ENCODE results near the gene LRRFIP1.
"Not testable (repeated sequence)": the region's sequence is repeated elsewhere in the genome, so short reads cannot be mapped to it uniquely, and the experiment has no call there.

LRRFIP1 gene

DNA sequence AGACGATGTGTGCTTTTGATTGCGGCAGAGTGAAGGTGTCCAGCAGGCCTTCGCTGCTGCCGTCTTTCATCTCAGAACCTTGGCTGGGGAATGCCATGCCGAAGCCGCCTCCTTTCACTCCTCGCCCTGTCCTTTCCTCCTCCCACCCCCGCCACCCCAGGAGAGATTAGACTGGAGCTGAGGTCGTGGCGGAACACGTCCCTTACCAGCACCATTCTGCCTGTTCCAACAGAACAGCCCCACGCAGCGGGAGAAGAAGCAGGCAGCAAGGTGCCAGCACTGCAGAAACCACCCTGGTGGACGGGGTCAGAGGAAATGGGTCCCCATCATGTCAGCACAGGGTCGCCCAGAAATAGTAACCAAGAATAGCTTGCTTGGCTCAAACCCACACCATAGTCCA, 146.4 kb downstream of the LRRFIP1 start:
- no peak for DNase-seq (ENCODE audit: low read depth, low spot score)

- peak; percentile 71 for DNase-seq (ENCODE audit: low read depth, low spot score)
Observed at GRCh38 chr2:237774811-237775553, 147.6 kb downstream of the LRRFIP1 start.

DNA sequence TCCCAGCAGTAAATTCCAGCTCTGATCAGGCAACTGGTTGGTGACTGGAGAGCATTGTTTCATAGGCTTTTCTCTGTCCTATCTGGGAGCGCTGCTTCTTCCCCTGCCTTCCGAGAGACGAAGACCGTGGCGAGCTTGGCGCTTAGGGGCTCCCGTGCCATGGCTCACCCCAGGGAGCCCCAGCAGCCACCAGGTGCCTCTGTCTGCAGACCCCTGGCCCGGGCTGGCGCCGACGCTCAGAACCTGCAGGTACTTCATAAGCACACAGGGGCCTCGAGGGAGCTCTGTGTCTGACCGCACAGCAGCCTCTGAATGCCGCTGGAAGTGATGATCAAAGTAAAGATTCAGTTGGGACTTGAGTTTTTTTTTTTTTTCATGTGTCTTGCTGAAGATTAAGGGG, 152.1 kb downstream of the LRRFIP1 start:
- no peak for DNase-seq (ENCODE audit: low read depth, low spot score)

- no peak for DNase-seq (ENCODE audit: low read depth, low spot score)
Observed at GRCh38 chr2:237782181-237782580, 154.8 kb downstream of the LRRFIP1 start.

- DNase-seq (ENCODE audit: low read depth, low spot score) = not testable (repeated sequence)
Observed at GRCh38 chr2:237783678-237784077, 156.3 kb downstream of the LRRFIP1 start.

DNA sequence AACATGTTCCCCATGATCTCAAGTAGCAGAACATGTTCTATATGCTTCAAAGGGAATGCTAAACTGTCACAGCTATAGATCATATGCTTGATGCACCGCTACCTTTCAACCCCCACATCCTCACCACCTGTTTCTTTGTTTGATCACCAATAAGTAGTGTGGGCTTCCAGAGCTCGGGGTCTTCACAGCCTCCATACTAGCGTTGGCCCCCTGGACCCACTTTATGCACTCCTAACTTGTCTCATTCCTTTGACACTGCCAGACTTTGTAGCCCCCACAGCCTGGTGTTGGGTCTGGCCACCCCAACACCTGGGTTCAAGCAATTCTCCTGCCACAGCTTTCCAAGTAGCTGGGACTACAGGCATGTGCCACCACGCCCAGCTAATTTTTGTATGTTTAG, 159.5 kb downstream of the LRRFIP1 start:
- DNase-seq (ENCODE audit: low read depth, low spot score) = no peak

GRCh38 chr2:237790353-237790752, 163.0 kb downstream of the LRRFIP1 start:
- no peak for DNase-seq (ENCODE audit: low read depth, low spot score)

GRCh38 chr2:237791977-237792727, 164.8 kb downstream of the LRRFIP1 start:
- peak; percentile 45 for DNase-seq (ENCODE audit: low read depth, low spot score)

GRCh38 chr2:237797253-237797652, 169.9 kb downstream of the LRRFIP1 start:
- DNase-seq (ENCODE audit: low read depth, low spot score) = no peak

DNA sequence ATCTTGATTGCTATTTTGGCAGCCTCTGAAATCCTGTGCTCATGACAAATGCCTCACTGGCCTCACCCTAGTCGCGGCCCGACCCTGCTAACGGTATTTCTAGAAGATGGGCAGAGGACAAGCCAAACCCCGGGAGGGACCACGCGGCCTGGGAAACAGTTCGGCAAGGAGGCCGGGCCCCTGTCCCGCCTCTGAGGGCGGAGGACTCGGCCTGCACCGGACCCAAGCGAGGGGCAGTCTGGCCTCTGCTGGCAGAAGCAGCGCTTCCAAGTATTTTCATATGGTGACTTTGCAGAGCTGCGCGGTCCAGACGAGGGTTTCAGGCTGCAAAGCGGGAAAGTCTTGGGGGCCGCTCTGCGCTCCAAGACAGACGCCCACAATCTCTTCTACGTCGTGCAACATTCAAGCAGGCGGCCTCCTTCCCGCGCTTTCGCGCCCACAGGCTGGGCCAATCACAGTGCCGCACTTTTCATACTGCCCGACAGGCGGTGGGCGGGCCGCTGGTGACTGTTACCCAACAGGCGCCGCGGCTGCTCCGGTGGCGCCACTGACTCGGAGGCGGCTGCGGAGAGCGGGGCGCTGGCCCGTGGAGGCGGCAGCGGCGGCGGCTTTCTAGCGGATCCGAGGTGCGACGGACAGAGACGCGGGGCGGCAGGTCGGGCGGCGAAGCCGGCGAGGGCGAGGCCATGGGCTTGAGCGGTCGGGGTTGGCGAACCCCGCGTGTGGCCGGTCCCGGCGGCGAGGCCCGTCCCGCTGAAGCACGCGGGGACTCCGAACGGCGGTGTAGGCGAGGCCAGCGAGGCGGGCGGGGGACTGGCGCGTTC, 171.1 kb downstream of the LRRFIP1 start, which contains the start of gene RBM44:
Gene RBM44, plus strand, starts transcription at position 544 of the 824 bp plus-strand sequence. CDS start 14,831 bp downstream, outside the sequence.
- no peak for DNase-seq (ENCODE audit: low read depth, low spot score)

- no peak for DNase-seq (ENCODE audit: low read depth, low spot score)
Observed at GRCh38 chr2:237799060-237799428, 171.7 kb downstream of the LRRFIP1 start.

- DNase-seq (ENCODE audit: low read depth, low spot score) = no peak
Observed at GRCh38 chr2:237801466-237801865, 174.1 kb downstream of the LRRFIP1 start.

- no peak for DNase-seq (ENCODE audit: low read depth, low spot score)
Observed at GRCh38 chr2:237806334-237806733, 178.9 kb downstream of the LRRFIP1 start.

GRCh38 chr2:237815637-237816036, 188.2 kb downstream of the LRRFIP1 start:
- no peak for DNase-seq (ENCODE audit: low read depth, low spot score)

DNA sequence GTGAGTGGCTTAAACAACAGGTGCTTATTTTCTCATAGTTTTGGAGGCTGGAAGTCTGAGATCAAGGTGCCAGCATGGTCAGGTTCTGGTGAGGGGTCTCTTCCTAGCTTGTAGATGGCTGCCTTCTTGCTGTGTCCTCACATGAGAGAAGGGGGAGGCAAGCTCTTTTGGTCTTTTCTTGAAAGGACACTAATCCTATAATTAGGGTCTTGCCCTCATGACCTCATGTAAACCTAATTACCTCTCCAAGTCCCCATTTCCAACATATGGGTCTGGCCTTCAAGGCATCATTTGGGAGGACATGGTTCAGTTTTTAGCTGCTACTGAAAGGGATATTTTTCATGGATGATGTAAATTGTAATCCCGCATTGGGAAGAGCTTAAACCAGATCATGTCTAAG, 189.1 kb downstream of the LRRFIP1 start:
- DNase-seq (ENCODE audit: low read depth, low spot score) = no peak

DNA sequence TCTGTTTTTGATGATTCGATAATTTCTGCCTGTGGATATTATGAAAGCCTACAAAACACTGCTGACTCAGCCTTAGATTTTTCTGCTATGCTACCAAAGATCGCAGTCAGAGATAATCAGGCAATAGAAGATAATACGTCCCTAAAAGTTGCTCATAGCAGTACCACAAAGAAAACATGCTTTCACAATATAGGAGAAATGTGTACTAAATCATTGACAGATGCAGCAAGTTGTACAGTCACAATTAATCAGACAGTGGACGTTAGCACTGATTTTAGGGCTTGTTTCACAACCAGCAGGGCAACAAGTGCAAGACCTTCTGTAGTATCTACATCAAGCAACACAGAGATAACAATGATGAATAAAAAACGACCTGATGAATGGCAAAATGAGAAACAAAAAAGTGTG, 190.7 kb downstream of the LRRFIP1 start:
- no peak for DNase-seq (ENCODE audit: low read depth, low spot score)

- DNase-seq (ENCODE audit: low read depth, low spot score) = no peak
Observed at GRCh38 chr2:237819231-237819630, 191.8 kb downstream of the LRRFIP1 start.

DNA sequence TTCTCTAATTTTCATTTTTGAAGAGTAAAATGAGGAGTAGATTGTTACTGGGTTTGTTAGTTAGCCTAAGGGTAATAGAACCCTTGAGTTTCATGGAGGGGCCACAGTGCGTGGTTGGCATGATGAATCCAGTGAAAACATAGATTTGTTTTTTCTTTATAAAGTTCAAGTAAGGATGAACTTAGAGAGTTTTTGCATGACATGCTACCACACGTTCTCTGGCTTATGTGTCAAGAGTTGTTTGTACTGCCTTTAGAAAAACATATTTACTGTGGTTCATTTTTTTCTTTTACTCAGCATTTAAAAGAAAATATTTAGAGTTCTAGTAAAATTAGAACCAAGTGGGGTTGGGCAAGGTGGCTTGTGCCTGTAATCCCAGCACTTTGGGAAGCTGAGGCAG, 193.0 kb downstream of the LRRFIP1 start:
- DNase-seq (ENCODE audit: low read depth, low spot score) = no peak

DNA sequence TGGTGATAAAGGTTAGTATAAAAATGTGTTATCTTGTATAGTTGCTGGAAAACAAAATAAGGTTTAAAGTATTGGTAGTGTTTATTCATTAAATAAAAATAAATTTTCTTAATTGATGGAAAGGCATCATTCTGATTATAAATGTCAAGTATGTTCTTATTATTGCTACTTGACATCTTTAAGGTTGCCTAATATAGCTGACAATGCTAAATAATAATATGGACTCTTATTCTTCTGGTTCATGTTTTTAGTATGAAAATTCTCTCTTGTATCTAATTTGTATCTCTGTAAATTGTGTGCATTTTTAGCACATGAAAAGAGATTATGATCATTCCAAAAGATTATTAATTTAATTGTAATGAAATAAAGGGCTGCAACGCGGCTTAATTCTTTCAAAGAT, 196.2 kb downstream of the LRRFIP1 start:
- no peak for DNase-seq (ENCODE audit: low read depth, low spot score)

- DNase-seq (ENCODE audit: low read depth, low spot score) = no peak
Observed at GRCh38 chr2:237824085-237824484, 196.7 kb downstream of the LRRFIP1 start.

DNA sequence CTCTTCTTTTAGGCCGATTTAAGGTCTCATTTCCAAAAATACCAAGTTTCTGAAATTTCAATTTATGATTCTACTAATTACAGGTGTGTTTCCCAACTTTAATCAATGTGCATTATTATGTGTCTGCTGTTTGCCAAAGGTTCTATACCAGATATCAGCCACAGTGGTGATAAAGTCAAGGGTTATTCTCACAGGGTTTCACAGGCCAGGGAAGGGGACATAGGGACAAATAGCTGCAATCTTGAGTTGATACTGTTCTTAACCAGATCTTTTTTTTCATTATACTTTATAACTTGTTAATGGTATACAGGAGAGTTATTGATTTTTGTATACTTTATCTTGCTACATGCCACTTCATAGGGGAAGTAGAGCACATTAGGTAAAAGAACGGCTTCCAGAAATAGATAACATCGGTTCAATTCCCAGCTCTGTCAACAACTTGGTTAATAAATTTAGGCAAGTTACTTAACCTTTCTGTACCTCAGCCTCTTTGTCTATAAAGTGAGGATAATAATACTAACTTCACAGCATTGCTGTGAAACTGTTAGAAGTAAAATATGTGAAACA, 200.1 kb downstream of the LRRFIP1 start:
- no peak for DNase-seq (ENCODE audit: low read depth, low spot score)

All from ELF-1 (cell line).